A549 treated with CORT108297 at 1 μM for 4 hours (cell line): ENCODE results near the gene RHOH. TPM values are rescaled to one million over a fixed set of nuclear protein-coding genes. Genes with fewer than 3 reads are reported as not detected.

Source experiments
- total RNA-seq: library from RNA; stranded (reverse); fragments of 200-300 nt; extraction: Qiagen RNA extraction; gene quantifications from 5 replicates; pipeline ENCODE4 v1.2.3, GENCODE V29; 2022

RHOH gene
- 0.16 to 0.18 TPM (median 0.18 TPM) in 4 of 5 replicates, not detected in the other for total RNA-seq

GRCh38 chr4:40196724-40197281 lies at the start of gene RHOH:
RHOH (plus strand) TSS chr4:40197031; CDS start chr4:40243387, 46,356 bp downstream.

Other genes starting within 250 kb of the RHOH start
- gene PDS5A, start 219.1 kb upstream of the RHOH start, total RNA-seq, result 22.9 to 30.4 TPM (median 28.4 TPM) in 5 replicates
- gene N4BP2, start 140.2 kb upstream of the RHOH start, total RNA-seq, result 1.6 to 3.3 TPM (median 2.8 TPM) in 5 replicates
- 1.4 to 1.8 TPM (median 1.6 TPM) in 5 replicates for gene CHRNA9, start 138.3 kb downstream of the RHOH start, total RNA-seq